ENCODE measurements around the gene SPNS2.

The SPNS2 gene

GRCh38 chr17:4520894-4521600 lies 22.4 kb downstream of the SPNS2 start:
- no peak for DNase-seq

- no peak for DNase-seq
Observed at GRCh38 chr17:4522661-4523060, 24.0 kb downstream of the SPNS2 start.

GRCh38 chr17:4523946-4524345 lies 25.3 kb downstream of the SPNS2 start:
- DNase-seq: no peak

- DNase-seq: no peak
Observed at GRCh38 chr17:4525691-4526397, 27.2 kb downstream of the SPNS2 start.

- DNase-seq: no peak
Observed at GRCh38 chr17:4527134-4527533, 28.5 kb downstream of the SPNS2 start.

GRCh38 chr17:4527566-4528125 lies 29.0 kb downstream of the SPNS2 start:
- no peak for DNase-seq

- DNase-seq: no peak
Observed at GRCh38 chr17:4529533-4530152, 31.0 kb downstream of the SPNS2 start.

GRCh38 chr17:4530799-4531730 lies 32.4 kb downstream of the SPNS2 start:
- no peak for DNase-seq

- DNase-seq: no peak
Observed at GRCh38 chr17:4531988-4532736, 33.5 kb downstream of the SPNS2 start.

GRCh38 chr17:4532860-4533522 lies 34.3 kb downstream of the SPNS2 start:
- no peak for DNase-seq

- DNase-seq: peak; percentile 82
Observed at GRCh38 chr17:4533523-4534504, 35.1 kb downstream of the SPNS2 start.

- DNase-seq: no peak
Observed at GRCh38 chr17:4534515-4534914, 35.8 kb downstream of the SPNS2 start.

GRCh38 chr17:4534928-4535666 lies 36.4 kb downstream of the SPNS2 start:
- DNase-seq: no peak

GRCh38 chr17:4535667-4536258 lies 37.1 kb downstream of the SPNS2 start:
- no peak for DNase-seq

- peak; percentile 41 for DNase-seq
Observed at GRCh38 chr17:4536259-4536741, 37.6 kb downstream of the SPNS2 start.

- DNase-seq: no peak
Observed at GRCh38 chr17:4536742-4537411, 38.2 kb downstream of the SPNS2 start.

- no peak for DNase-seq
Observed at GRCh38 chr17:4537451-4538235, 39.0 kb downstream of the SPNS2 start.
